Muscle of arm (tissue), 12 donors: ENCODE data around the gene AHNAK2. TPM values are rescaled to one million over a fixed set of nuclear protein-coding genes. Genes with fewer than 3 reads are reported as not detected.
A peak's percentile ranks its signal among the peaks of the same experiment; 100 is the strongest.

Source experiments
- DNase-seq: peaks from one replicate; pipeline ENCODE4 v3.0.0-alpha.2; 2013
- polyA plus RNA-seq, 12 donors: library from polyadenylated mRNA; unstranded; fragments of 120-200 nt; gene quantifications; one replicate each; pipeline ENCODE4 v1.2.1, GENCODE V29; 2013; ENCODE audit not compliant: insufficient read length in 12 of 12

Gene AHNAK2
- polyA plus RNA-seq, 12 donors: 6.4 to 35.1 (median 14.8) TPM; not detected in 1

DNA sequence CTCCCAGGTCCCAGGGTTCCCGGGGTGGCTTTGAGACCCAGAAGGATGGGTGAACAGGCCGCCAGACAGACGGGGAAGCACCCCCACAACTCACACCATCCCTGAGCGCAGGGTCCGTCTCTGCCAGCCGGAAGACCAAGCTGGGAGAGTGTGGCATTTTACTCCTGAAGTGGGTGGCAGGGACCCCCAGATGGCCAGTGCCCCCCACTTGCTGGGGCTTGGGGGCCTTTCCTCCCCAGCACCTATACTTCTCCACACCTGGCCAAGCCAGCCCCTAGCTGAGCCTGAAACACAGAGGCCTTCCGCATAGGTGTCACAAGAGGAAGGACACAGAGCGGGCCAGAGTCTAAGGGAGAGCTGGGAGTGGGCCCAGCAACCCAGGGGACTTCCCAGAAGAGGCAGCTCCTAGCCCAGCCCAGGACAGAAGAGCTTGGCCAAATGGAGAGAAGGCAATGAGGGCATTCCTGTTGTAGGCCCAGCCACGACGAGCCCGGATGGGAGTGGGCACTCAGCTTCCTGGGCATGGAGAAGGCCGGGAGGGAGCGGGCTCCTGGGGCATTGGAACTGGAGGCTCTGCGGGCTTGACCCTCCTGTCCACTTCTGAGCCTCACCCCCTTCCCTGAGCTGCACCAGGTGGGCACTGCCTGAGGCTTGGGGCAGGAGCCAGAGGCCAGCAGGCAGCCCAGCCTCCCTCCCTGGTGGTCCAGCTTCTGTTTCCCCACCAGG, 3.3 kb downstream of the AHNAK2 start:
- DNase-seq: no peak

DNA sequence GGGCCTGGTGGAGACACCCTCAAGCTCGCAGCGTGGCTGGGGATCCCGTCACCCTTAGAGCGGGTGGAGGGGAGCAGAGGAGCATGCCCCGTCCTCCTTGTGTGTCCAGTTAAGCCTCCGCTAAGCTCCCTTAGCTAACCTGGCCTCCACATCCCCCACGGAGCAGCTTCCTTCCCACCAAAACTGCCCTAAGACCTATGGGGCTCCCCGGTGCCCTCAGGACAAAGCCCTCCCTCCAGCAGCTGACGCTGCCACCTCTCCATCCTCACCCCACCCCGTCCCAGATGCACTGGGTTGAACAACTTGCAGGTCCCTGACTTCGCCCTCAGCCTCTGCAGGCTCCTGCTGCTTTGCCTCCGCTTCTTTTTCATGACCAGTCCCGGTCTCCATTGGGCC, 4.0 kb downstream of the AHNAK2 start:
- DNase-seq: no peak

DNA sequence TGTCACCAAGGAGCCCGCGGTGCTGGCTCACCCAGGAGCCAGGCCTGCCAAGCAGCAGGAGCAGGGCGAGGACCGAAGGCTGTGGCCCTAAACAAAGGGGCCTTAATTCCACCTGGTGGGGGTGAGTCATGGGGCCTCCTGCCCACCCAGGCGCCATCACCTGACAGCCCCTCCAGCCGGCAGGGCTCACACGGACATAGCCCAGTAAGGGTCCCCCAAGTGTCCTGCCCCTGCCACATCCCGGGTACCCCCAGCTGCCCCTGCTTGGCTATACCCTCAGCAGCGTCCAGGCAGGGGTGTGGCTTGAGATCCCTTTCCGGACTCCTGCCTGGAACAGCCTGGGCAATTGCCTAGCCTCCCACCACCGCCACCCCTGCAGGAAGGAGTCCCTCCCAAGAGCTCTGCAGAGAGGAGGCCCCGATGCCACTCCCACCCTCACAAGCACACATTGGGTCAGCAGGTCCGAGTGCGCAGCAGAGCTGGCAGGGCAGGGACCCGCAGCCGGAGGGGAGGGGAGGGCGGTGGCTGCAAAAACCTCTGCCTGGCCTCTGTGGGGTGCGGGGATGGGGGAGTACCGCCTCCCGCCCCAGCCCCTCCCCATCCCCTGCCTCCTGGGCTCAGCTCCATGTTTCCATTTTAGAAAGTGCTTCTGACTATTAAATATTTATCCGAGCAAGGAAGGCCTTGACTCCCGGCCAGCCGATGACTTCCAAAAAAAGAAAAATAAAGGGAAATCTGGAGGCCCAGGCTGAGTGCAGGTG, 4.6 kb downstream of the AHNAK2 start:
- peak; percentile 87 for DNase-seq

DNA sequence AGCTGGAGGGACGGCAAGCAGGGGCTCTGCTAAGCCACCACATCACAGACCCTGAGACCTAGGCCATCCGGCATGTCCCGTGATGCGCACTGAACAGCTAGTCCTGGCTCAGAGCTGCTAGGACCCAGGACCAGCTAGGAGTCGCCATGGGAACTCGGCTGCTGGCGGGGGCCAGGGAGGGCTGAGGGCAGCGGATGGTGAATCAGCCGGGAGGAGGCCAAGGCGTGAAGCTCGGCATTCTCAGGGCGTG, 5.1 kb downstream of the AHNAK2 start:
- no peak for DNase-seq

DNA sequence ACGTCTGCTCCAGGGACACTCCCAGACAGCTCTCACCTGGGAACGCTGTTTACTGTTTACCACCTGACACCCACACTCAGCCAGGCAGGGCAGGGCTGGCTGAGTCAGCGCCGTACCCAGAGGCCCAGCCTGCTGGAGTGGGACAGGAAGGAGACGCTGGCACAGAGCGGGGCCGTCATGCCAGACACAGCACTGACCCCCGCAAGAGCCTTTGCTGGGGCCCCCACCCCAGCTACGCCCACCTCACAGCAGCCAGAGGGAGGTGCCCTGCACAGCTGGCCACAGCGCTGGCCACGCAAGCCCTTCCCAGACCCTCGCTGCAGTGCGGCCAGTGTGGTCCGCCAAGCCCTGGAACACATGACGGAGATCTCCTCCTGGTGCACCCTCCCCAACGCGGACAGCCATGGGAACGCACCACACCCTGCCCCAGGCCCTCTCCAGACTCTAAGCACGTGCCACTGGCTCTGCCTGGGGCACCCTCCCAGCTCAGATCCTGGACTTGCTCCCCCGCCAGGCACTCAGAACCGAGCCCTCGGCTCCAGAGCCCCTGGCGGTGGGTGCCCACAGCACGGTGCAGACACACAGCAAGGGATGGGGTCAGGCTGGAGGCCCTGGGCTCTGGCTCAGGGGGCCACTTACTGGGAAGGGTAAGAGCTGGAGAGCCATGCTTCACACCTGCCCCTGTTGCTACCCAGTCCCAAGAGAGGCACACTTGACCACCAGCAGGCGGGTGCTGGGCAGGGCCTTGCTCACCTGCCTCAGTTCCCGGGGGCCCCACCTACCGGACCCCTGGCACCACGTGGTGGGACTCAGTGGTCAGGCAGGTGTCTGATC, 5.7 kb downstream of the AHNAK2 start:
- DNase-seq: no peak

DNA sequence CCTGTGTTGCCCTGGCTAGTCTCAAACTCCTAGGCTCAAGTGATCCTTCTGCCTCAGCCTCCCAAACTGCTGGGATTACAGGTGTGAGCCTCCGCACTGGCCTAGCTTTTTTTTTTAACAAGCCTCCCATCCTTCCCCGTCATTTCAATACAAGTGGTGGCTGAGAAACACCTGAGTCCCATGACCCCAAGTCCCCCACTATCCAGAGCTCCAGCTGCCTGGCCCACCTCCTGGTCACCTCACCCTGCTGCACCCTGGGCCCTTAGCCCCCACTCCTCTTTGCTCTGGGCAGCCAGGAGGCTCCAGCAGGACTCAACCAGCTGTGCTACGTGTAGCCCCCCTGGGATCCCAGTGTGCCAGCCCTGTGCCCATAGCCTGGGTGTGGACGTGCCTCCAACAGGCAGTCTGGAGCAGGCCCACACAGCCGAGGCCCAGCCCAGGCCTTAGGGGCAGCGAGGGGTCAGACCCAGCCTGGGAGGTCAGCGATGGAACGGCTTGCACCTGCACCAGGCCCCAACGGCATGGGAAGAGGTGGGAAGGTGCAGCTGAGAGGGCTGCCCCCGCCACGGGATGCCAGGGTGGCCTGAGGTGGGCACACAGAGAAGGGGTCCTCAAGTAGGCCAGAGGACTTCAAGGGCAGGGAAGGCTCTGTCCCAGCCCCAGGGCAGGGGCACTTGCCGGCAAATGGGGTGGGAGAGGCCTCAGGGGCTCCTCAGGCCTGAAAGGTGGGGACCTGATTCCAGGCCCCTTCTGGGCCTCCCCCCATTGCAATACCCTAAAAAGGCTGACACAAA, 6.5 kb downstream of the AHNAK2 start:
- DNase-seq: no peak

DNA sequence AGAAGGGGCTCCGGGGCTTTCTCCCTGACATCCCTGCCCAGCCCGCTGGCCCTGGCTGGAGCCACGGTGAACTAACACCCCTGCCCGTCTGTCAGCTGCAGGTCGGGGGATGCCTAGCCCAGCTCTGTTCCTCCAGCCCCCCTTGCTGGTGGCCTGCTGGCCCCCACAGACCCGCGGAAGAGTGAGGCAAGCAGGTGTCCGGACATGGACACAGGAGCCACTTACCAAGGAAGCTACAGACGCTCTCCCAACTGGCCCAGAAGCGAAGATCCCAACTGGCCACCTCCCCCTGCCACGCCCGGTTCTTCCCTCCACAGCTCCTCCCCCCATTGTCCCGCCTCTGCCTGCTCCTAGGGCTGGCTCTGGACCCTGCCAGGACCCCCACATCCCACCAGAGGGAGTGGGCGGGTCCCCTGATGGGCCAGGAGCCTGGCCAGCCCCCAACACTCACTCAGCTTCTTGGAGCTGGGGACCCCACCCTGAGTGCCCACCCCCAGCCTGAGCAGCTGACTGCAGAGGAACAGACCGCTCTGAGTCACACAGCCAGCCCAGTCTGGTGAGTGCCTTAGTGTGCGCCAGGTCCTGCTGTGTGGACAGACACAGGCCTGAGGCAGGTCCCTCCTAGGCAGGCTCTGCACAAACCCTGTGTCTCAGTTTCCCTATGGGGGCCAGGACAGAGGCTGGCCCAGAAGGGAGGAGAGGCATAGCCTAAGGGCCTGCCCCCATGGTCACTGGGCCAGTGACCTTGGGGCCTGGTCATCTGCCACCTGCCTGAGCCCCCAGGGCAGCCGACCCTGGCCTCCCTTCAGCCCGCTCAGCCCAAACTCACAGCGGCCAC, 7.7 kb downstream of the AHNAK2 start:
- peak; percentile 58 for DNase-seq

DNA sequence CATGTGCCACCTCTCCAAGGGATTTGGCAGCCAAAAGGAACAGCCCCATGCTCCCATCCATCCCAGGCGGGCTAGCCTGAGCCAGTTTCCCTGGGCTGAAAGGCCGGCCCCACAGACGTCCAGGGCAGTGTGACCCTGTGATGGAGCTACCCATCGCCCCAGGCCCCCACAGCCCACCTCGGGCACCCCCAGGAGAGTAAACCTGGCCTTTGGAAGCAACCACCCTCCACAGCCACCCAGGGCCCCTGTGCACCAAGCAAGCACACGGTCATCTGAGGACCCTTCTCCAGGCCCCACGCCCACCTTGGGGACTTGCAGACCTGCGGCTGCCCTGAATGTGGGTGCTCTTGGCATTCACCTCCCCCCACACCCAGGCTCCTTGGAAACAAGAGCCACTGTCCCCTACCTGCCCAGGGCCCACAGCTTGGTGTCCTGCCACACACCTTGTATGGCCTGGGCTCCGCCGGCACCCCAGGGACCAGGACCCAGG, 8.4 kb downstream of the AHNAK2 start:
- DNase-seq: no peak

DNA sequence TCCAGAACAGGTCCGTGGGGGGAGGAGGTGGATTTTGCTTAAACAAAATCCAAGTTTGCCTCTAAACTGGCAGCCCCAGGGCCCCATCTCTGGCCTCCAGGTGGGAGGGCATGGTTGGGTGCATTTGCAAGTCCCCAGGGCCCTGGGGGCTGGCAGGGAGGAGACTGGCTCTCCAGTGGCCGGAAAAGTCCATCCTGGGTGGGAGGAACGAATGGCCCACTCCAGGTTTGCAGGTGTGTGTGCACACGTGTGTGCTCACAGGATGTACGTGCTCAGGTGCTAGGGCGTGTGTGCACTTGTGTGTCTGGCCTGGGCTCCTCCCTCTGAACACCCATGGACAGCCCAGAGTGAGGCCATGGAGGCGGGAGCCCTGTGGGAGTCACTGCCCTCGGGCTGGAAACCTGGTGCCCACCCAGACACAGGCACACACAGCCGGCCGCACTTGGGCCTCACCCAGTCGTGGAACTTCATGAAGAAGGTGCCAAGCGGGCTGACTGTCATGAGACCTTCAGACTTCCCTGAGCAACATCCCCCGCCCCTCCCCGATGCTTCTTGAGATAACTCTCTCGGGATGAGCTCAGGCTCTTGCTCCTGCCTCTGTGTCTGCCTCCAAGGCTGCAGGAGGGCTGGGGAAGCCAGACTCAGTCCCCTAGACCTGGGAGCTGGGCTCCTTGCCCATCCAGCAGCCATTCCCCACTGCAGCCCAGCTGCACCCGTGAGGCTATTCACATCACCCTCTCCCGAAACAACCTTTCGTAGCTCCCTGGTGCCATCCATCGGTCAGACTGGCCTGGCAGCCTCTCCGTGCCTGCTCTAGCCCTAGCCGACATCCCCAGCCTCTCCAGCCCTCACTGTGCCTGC, 9.4 kb downstream of the AHNAK2 start:
- no peak for DNase-seq

DNA sequence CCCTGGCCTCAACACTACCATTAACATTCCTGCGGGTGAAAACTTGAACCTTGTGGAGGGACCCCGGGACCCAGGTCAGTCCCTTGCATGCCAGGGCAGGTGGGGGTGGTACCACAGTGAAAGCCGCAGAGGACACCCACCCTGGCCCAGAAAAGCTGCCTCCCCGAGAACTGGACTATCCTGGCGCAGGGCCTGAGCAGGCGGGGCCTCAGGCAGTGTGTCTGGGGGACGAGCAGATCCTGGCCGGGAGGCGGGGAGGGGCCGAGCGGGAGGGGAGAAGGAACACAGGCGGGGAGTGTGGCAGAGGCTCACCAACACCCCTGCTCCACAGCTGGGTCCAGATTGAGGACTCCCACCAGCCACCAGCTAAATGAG, 10.0 kb downstream of the AHNAK2 start:
- DNase-seq: peak; percentile 69

DNA sequence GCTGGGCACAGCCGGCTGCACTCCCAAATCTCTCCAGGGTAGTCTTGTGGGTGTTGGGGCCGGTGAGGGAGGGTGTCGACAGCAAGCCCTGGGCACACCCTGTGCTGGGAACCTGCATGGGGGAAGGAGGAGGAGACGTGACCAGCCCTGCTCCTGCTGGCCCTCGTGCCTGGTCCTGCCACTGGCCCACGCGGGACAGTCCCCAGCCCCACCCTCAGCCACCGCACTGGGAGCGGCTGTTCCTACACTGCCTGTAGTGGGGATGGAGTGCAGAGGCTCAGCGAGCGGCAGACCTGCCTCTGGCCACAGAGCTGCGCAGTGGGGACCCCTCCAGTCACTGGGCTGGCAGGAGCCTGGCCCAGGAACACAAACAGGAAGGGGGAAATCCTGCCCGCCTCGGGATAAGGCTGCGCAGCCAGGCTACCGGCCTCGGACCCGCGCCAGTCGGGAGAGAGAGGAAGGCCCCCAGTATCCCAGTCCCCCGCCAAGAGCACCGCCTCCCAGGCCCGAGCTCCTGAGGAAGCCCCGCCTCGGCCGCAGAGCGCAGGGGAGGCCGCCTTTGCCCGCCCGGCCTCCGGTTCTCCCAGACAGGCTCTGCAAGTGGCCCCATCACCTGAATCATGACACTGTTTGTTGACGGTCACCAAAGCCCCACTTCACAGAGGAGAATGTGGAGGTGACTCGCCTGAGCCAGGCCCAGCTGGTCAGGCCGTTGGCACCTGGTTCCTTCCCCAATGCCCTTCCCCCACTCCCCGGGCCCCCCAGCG, 10.6 kb downstream of the AHNAK2 start:
- DNase-seq: no peak

DNA sequence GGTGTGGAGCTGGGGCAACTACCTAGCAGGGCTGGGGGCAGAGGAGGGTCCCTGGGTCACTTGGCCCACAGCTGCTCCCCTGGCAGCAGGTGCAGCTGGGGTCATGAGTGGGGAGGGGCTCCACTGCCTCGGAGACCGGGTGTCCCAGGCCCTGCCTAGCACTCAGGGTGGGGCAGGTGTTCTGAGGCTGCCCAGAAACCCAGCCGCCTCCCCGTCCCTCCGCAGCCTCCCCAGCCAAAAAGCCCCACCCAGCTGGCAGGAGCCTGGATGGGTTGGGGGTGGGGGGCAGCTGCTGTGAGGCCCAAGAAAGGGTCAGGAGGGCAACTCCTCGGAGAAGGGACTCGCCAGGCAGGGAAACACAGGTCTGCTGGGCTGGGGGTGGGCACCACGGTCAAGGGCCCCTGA, 11.2 kb downstream of the AHNAK2 start:
- no peak for DNase-seq

DNA sequence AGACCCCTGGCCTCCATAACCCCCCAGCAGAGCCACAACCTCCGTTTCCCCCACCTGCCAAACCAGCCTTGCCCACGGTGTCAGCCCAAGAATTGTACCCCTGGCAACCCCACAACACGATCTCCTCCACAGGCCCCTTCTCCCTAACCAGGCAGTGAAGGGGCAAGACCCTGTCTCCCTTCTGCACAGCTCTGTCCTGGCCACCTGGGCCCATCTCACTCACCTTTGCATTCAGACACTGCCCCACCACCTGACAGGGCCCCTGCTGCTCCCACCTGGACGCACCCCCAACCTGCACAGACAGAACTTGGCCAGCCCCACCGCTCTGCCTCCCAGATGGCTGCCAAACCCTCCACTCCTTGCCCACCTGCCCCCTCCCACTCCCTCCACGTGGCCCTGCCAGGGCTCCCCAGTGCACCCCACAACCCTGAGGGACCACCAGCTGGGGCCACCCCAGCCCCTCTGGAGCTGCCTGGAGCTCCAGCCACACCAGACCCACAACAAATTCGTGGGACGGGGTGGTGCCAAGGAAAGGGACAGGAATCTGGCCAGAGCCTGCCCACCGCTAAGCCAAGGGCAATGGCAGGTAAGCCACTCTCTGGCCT, 11.8 kb downstream of the AHNAK2 start:
- DNase-seq: no peak

DNA sequence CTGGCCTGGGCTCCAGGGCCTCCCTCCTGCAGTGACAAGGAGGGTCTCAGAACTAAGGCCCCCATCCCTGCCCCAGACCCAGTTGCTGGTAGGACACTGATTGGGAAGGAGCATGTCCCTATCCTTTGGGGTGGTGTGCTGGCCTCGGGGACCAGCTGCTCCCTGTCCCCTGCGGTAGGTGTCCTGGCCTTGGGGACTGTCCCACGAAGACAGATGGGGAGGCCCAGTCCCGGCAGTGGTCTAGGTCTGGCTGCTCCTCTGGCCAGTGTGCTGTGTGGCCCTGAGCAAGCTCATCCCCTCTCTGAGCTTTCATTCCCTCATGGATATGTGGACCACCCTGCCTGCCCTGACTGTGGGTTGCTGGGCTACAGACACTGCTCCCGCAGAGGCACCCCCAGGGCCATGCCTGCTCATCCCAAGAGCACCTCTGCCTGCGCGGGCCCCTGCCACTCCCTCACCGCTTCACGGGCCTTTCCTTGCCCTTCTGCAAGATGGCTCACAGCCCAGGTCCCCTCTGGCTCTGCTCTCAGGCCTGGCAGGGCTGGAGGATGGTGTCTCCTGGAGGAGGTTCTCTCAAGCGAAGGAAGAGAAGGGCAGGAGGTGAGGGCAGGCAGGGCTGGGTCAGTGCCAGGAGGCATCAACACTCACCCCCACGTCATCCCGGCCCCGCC, 12.5 kb downstream of the AHNAK2 start:
- DNase-seq: no peak

DNA sequence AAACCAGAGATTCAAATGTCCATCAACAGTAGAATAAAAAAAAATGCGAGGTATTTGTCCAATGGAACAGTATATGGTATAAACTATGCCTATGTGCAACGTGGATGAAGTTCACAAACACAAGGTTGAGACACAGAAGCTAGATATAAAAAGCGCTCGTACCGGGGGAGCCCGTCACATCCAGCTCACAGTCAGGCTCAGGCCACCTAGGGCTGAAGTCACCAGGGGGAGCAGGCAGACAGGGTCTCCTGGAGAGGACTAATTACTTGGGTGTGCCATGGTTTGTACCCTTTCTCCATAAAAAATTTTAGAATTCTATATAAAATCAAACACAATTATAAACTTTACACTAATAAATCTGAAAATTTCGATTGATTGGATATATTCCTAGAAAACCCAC, 13.6 kb downstream of the AHNAK2 start:
- no peak for DNase-seq

DNA sequence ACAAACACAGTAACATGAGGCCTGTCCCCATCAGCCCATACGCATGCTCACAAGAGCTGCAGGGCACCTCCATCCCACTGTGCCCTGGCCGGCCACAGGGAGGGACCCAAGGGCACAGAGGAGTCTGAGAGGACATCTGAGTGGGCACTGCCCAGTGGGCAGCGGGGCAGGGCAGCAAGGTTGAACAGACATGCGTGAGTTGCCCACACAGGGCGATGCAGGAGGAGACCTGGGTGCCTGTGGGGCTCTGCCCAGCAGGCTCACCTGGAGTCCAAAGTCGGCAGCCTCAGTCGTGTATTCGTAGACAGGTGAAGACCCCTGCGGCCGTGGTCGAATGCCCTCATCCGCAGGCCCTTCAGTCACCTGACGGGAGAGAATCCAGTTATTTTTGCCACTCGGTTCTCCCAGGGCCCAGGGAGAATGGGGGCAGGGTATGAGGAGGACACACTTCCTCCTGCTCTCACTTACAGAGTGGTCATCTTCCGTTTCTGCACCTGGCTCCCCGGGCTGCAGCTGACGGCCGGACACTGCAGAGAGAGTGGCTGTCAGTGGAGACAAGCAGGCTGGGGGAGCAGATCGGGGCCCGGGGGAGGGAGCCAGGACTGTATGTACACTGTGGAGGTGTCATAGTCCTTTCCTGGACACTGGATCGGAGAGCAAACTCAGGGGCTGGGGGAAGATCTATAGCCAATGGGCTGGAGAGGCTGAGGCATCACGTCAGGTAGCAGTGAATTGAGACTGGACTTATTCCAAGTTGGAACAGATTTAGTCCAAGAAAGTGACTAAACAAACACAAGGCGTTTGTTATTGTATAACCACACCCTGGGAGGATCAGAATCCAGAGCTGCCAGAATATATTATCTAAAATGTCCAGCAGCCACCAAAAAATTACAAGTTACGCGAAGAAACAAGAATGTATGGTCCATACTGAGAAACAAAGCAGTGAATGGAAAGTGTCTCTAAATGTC, 20.7 kb downstream of the AHNAK2 start:
- no peak for DNase-seq
